ENCODE results near the gene RARB. TPM values are rescaled to one million over a fixed set of nuclear protein-coding genes. Genes with fewer than 3 reads are reported as not detected.

The RARB gene
- 0.21 TPM for polyA plus RNA-seq

DNA sequence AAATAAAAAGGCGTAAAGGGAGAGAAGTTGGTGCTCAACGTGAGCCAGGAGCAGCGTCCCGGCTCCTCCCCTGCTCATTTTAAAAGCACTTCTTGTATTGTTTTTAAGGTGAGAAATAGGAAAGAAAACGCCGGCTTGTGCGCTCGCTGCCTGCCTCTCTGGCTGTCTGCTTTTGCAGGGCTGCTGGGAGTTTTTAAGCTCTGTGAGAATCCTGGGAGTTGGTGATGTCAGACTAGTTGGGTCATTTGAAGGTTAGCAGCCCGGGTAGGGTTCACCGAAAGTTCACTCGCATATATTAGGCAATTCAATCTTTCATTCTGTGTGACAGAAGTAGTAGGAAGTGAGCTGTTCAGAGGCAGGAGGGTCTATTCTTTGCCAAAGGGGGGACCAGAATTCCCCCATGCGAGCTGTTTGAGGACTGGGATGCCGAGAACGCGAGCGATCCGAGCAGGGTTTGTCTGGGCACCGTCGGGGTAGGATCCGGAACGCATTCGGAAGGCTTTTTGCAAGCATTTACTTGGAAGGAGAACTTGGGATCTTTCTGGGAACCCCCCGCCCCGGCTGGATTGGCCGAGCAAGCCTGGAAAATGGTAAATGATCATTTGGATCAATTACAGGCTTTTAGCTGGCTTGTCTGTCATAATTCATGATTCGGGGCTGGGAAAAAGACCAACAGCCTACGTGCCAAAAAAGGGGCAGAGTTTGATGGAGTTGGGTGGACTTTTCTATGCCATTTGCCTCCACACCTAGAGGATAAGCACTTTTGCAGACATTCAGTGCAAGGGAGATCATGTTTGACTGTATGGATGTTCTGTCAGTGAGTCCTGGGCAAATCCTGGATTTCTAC, at the start of gene RARB:
RARB (plus strand) TSS at position 322 of the 847 bp plus-strand sequence; CDS start at position 791, 469 bp downstream.
- Mint-ChIP-seq H3K4me3 (no peak within 1 kb of the TSS), H3K9me3 (peaks cover 0 to 3% (median 0%) of the 10 kb centered on the region in 3 donors), H3K27ac (no peak within 1 kb of the TSS), H3K4me1 (peaks cover 0 to 3% (median 0%) of the 10 kb centered on the region in 3 donors), H3K36me3 (no peaks in the 10 kb centered on the region), H3K27me3 (peaks cover 29% of the 10 kb centered on the region)

DNA sequence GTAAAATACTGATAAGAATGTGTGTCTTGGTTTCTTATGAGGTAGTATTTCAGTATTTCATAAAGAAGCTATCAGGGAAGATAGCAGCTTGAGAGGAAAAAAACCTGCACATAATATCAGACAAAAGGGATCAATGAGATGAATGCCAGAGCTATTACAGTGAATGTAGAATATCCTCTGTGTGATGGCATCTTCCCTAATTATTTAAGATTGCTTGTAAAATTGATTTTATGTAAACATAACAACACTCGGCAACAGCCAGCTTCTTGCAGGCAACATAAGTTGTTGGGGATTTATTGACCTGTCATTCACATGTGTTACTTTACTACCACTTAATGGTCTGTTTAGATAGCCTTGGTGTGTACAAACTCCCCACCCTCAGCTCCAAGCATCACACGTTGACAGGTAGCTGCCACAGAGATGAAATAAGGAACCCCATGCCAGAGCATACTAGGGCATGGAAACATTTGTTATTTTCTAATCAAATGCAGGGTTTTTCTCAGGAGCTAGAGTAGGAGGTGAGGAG, 49.2 kb upstream of the RARB start:
- peaks cover 0 to 5% (median 3%) of the 10 kb centered on the region in 3 donors for H3K9me3 Mint-ChIP-seq
- H3K4me3 Mint-ChIP-seq: no peak overlapping the region
- H3K27me3 Mint-ChIP-seq: no peaks in the 10 kb centered on the region
- no peak overlapping the region for H3K27ac Mint-ChIP-seq
- no peaks in the 10 kb centered on the region for H3K36me3 Mint-ChIP-seq
- no peaks in the 10 kb centered on the region for H3K4me1 Mint-ChIP-seq

DNA sequence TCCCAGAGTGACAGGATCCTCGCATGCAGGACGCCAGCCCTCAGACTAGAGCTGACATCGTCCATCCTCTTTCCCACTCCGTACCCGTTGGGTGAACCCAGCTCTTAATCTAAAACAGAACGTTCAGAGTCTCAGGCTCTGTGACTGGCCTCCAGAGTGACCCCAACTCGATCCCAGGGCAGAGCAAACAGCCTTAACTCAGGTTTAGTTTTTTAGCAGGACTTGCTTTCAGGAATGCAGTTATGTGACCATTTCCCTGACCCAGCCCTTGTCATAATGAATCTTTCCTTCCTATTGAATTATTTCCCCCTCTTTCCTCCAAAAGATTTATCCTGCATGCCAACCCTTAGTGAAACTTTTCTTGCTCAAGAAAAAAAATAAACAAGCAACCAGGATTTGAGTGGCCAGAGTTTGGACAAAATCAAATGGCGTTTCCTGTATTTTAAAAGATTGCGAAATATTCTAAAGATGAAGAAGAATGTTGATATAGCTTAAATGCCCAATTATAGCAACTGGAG, 47.8 kb upstream of the RARB start:
- Mint-ChIP-seq H3K27ac (no peak overlapping the region), H3K4me3 (no peak overlapping the region), H3K36me3 (no peaks in the 10 kb centered on the region), H3K27me3 (no peaks in the 10 kb centered on the region), H3K4me1 (no peaks in the 10 kb centered on the region), H3K9me3 (peaks cover 0 to 5% (median 1%) of the 10 kb centered on the region in 3 donors)

DNA sequence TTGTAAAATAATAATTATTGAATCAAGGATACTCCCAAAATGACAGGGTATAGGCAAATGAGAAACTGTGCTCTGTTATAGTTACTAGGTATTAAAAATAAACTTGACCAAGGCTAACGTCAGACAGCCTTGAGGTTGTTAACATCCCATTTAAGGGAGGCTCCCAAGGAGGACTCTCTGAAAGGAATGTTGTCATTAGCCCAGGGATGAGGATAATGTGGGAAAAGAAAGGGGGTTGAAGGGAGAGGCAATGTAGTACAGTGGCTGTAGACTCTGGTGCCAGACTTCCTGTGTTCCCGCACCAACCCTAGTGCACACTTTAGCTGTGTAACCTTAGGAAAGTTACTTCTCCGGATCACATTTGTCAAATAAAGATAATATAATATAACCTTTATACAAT, 47.0 kb upstream of the RARB start:
- no peaks in the 10 kb centered on the region for H3K4me1 Mint-ChIP-seq
- H3K27ac Mint-ChIP-seq: no peak overlapping the region
- no peak overlapping the region for H3K4me3 Mint-ChIP-seq
- no peaks in the 10 kb centered on the region for H3K36me3 Mint-ChIP-seq
- no peaks in the 10 kb centered on the region for H3K27me3 Mint-ChIP-seq
- H3K9me3 Mint-ChIP-seq: peaks cover 0 to 5% (median 1%) of the 10 kb centered on the region in 3 donors

DNA sequence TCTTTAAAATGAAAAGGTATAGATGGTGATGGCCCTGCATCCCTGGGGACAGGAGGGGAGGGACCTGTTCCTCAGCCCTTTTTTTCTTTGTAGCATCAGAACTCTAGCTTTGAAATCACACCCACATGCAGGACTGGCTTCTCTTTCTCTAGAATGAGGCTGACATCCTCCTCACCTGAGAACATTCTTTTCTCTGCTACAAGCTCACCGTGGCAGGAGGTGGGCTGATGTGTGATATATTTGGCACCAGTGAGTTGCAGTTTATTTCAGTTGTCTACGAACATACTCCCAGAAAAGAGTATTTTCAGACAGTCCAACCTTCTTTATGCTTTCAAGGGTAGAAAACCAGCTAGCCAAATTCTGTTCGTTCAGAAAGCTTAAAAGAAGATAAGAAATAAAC, 43.6 kb upstream of the RARB start:
- Mint-ChIP-seq H3K4me1 (no peaks in the 10 kb centered on the region), H3K36me3 (no peaks in the 10 kb centered on the region), H3K27me3 (no peaks in the 10 kb centered on the region), H3K4me3 (no peak overlapping the region), H3K27ac (no peak overlapping the region), H3K9me3 (peaks cover 0 to 5% (median 3%) of the 10 kb centered on the region in 3 donors)

DNA sequence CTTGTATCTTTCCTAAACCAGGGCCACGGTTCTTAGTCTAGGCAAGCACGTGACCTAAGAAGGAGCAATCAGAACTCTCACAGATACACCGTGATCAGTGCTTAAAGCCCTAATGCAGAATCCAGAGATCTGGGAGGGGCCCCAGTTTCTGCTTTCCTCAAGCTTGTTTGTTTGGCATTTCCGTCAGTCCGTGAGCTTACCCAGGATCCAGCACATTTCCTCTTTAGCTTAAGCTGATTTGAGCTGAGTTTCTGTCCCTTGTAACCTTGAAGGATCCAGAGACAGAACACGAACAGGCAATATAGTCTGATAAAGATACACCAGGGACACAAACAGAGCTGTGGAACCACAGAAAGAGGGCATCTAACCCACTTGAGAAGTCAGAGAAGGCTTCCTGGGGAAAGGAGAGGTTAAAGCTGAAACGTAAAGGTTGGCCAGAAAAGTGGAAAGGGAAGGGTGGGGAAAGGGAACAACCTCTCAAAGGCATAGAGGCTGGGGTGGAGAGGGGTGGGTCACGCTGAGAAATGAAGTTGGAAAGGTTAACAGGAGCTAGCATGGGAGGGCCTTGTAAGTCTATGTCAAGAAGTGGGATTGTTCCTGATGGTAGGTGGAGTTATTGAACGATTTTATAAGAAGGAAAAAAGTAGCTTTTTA, 42.1 kb upstream of the RARB start:
- H3K27ac Mint-ChIP-seq: no peak overlapping the region
- no peaks in the 10 kb centered on the region for H3K27me3 Mint-ChIP-seq
- H3K9me3 Mint-ChIP-seq: peaks cover 1 to 3% (median 2%) of the 10 kb centered on the region in 3 donors

DNA sequence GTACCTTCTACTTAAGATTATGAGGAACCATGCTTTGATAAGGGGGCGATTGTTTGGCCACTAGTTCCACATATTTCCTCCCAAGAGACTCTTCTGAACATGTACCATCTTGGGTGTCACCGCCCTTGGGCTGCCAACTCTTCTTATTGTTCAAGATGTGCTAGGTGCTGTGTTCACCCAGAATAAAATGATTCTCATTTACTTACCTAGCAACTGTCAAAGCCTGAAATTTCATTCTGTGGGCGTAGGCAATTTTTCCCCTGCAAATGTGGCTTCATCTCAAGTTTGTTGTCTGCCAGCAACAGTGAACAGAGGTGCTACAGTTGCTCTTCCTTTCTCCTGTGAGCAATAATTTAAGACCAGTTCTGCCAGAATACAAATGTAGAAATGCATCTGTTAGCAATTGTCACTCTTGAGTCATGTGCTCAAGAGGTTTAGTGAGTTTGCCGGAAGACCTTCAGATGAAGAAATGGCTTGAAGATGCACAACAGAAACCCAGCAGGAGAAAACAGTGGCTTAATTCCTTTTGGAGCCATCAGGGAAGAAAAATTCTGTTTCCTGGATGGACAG, 41.3 kb upstream of the RARB start:
- Mint-ChIP-seq H3K9me3 (peaks cover 0 to 7% (median 2%) of the 10 kb centered on the region in 3 donors), H3K4me3 (no peak overlapping the region), H3K4me1 (no peaks in the 10 kb centered on the region), H3K27me3 (no peaks in the 10 kb centered on the region), H3K36me3 (no peaks in the 10 kb centered on the region), H3K27ac (no peak overlapping the region)

More for the DNA sequence above, 42.1 kb upstream of the RARB start:
- Mint-ChIP-seq H3K36me3 (no peaks in the 10 kb centered on the region), H3K4me1 (no peaks in the 10 kb centered on the region), H3K4me3 (no peak overlapping the region)

DNA sequence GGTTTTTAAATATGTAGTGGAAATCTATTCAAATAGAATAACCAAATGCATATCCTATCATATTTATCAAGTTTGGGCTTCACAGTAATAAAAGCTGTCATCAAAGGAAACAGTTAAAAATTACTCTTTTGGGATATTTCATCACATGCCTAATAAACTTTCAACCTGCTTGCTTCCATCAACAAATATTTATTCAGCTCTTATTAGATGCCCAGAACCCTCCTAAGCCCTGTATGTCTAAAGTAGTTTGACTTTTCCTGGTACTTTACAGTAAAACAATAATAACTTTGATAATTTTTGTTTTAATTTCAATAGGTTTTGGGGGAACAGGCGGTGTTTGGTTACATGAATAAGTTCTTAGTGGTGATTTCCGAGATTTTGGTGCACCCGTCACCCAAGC, 37.5 kb upstream of the RARB start:
- H3K4me1 Mint-ChIP-seq: no peaks in the 10 kb centered on the region
- no peak overlapping the region for H3K4me3 Mint-ChIP-seq
- H3K27me3 Mint-ChIP-seq: no peaks in the 10 kb centered on the region
- H3K9me3 Mint-ChIP-seq: peaks cover 5 to 12% (median 5%) of the 10 kb centered on the region in 3 donors
- no peak overlapping the region for H3K27ac Mint-ChIP-seq
- peaks cover 1% of the 10 kb centered on the region for H3K36me3 Mint-ChIP-seq

DNA sequence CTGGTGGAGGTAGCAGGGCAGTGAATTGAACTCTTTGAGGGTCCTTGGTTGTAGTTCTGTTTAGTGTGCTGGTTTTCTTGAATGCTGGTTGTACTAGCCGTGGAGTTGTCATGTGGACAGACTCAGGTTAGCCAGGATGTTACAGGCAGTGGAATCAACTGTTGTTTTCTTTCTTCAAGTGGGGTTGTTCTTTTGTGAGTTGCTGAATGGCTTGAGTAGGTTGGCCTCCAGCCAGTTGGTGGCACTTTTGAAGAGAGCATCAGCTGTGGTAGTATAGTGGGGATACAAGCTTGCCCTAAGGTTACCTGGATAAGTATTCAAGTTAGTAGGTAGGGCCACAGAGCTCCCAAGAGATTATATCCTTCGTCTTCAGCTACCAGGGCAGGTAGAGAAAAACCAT, 31.8 kb upstream of the RARB start:
- H3K27ac Mint-ChIP-seq: no peak overlapping the region
- peaks cover 1% of the 10 kb centered on the region for H3K36me3 Mint-ChIP-seq
- H3K27me3 Mint-ChIP-seq: no peaks in the 10 kb centered on the region
- H3K4me1 Mint-ChIP-seq: no peaks in the 10 kb centered on the region
- H3K9me3 Mint-ChIP-seq: peaks cover 3 to 5% (median 5%) of the 10 kb centered on the region in 3 donors
- H3K4me3 Mint-ChIP-seq: no peak overlapping the region

DNA sequence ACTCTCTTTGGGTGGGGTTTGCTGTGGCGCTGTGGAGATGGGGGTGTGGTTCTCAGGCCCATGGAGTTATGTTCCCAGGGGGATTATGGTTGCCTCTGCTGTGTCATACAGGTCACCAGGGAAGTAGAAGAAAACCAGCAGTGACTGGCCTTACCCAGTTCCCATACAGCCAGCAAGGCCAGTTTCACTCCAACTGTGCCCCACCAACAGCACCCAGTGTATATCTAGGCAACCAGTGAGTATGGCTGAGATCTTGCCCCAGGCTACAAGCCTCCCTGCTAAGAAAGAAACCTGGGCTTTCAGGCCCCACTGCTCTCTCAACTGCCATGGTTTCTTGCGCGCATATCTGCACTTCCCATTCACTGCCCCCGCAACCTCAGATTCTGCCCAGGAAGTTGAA, 31.4 kb upstream of the RARB start:
- Mint-ChIP-seq H3K36me3 (peaks cover 1% of the 10 kb centered on the region), H3K4me3 (no peak overlapping the region), H3K27me3 (no peaks in the 10 kb centered on the region), H3K27ac (no peak overlapping the region), H3K9me3 (peaks cover 3 to 7% (median 4%) of the 10 kb centered on the region in 3 donors), H3K4me1 (no peaks in the 10 kb centered on the region)

DNA sequence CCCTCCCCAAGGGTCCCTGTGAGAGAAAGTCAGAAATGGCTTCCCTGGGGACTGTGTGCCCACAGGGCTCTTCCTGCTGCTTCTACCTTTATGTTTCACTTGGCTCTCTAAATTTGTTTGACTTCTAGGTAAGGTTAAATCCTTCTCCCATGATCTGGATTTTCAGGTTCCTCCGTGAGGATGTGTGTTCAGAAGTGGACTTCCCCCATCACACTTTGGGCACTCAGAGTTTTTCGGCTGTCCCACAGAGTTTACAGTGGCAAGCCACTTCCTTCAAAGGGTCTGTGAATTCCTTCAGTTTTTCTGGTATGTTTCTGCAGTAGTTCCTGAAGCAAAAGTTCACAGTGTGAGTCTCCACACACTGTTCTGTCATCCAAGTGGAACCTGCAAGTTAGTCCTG, 30.9 kb upstream of the RARB start:
- H3K27me3 Mint-ChIP-seq: no peaks in the 10 kb centered on the region
- peaks cover 0 to 7% (median 4%) of the 10 kb centered on the region in 3 donors for H3K9me3 Mint-ChIP-seq
- no peak overlapping the region for H3K4me3 Mint-ChIP-seq
- H3K36me3 Mint-ChIP-seq: peaks cover 1% of the 10 kb centered on the region
- H3K27ac Mint-ChIP-seq: no peak overlapping the region
- no peaks in the 10 kb centered on the region for H3K4me1 Mint-ChIP-seq

DNA sequence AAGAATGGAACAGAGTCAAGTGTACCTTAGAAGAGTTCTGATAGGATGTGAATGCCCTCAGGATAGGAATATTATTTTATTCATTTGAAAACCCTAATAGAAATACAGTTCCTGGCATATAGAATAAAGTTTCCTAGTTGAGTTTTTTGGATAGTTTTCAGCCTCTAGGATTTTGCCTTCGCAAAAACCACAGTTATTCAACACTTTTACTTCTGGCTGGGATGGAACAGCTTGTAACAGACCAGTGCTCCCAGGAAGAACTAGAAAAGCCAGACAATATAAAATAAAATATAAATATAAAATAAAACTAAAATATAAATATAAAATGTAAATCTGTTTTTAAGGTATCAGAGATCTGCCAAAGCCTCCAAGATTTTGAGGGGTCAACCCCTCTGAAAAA, 27.5 kb upstream of the RARB start:
- Mint-ChIP-seq H3K4me3 (no peak overlapping the region), H3K9me3 (peaks cover 2 to 7% (median 4%) of the 10 kb centered on the region in 3 donors), H3K4me1 (no peaks in the 10 kb centered on the region), H3K27me3 (no peaks in the 10 kb centered on the region), H3K36me3 (no peaks in the 10 kb centered on the region), H3K27ac (no peak overlapping the region)

DNA sequence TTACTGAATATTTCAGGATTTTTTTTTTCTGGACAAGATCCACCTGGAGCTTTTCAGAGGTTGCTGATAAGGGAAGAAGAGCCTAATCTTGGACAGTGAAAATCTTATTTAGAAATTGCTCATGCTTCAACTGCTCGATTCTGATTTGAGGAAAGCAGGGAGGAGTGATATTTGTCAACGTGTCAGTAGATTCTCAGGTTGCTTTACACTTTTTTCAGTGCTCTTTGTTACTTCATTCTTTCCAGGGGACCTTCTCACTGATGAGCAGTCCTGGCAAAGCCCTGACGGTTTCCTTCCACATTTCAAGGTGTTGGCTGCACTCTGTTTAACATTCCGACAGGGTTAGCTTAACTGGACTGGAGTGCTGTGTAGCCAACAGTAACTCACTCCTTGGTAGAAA, 24.1 kb upstream of the RARB start:
- no peaks in the 10 kb centered on the region for H3K4me1 Mint-ChIP-seq
- no peaks in the 10 kb centered on the region for H3K27me3 Mint-ChIP-seq
- H3K36me3 Mint-ChIP-seq: no peaks in the 10 kb centered on the region
- H3K9me3 Mint-ChIP-seq: peaks cover 2 to 7% (median 4%) of the 10 kb centered on the region in 3 donors
- no peak overlapping the region for H3K27ac Mint-ChIP-seq
- H3K4me3 Mint-ChIP-seq: no peak overlapping the region

DNA sequence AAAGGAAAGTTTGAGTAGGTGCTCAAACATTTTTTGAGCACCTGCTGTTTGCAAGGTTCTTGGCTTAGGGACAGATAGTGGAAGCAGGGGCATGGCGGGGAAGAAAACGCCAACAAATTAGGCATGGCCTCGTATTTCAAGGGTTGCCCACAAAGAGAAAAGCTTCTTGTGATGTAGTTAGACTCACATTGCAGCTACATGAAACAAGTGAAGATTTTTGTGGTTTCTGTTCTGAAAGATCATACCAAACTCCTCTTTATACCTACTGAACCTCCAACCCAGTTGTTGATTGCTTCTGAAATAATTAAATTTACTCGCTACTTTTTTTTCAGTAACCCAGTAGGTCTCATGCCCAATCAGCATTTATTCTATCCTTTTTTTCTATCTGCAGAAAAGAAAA, 23.5 kb upstream of the RARB start:
- no peak overlapping the region for H3K4me3 Mint-ChIP-seq
- no peaks in the 10 kb centered on the region for H3K36me3 Mint-ChIP-seq
- no peak overlapping the region for H3K27ac Mint-ChIP-seq
- no peaks in the 10 kb centered on the region for H3K27me3 Mint-ChIP-seq
- peaks cover 2 to 7% (median 4%) of the 10 kb centered on the region in 3 donors for H3K9me3 Mint-ChIP-seq
- H3K4me1 Mint-ChIP-seq: no peaks in the 10 kb centered on the region

DNA sequence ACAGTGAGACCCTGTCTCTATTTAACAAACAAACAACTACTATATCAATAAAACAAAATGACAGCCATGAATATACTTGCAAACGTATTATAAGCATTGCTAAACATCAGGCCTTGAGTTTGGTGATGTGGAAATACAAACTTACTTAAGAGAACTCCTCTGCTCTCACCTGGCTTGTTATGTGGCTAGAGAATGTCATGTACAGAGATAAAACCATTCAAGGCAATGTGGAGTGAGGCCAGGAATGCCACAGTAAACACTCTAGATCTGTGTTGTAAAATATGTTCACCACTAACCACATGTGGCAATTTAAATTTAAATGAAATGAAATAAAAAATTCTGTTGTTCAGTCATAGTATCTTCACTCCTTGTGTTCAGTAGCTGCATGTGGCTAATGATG, 22.7 kb upstream of the RARB start:
- no peaks in the 10 kb centered on the region for H3K27me3 Mint-ChIP-seq
- no peak overlapping the region for H3K4me3 Mint-ChIP-seq
- peaks cover 2 to 7% (median 4%) of the 10 kb centered on the region in 3 donors for H3K9me3 Mint-ChIP-seq
- H3K4me1 Mint-ChIP-seq: no peaks in the 10 kb centered on the region
- no peaks in the 10 kb centered on the region for H3K36me3 Mint-ChIP-seq
- no peak overlapping the region for H3K27ac Mint-ChIP-seq

Measured in IgD-negative memory B cell (primary cell).